Stimulated activated CD4-positive, alpha-beta T cell treated with anti-CD3 and anti-CD28 coated beads, Interleukin-12 subunit alpha, Interleukin-12 subunit beta, amount 100 ng/mL, for 24 hours (primary cell): ENCODE measurements around the gene ITCH.
"Not testable (repeated sequence)": the region's sequence is repeated elsewhere in the genome, so short reads cannot be mapped to it uniquely, and the experiment has no call there.

ENCODE experiments used
- DNase-seq, 2 experiments: peaks; one replicate each; pipeline ENCODE4 v3.0.0-alpha.2; 2020; ENCODE audit warnings: low read depth in 2 of 2

Gene ITCH

DNA sequence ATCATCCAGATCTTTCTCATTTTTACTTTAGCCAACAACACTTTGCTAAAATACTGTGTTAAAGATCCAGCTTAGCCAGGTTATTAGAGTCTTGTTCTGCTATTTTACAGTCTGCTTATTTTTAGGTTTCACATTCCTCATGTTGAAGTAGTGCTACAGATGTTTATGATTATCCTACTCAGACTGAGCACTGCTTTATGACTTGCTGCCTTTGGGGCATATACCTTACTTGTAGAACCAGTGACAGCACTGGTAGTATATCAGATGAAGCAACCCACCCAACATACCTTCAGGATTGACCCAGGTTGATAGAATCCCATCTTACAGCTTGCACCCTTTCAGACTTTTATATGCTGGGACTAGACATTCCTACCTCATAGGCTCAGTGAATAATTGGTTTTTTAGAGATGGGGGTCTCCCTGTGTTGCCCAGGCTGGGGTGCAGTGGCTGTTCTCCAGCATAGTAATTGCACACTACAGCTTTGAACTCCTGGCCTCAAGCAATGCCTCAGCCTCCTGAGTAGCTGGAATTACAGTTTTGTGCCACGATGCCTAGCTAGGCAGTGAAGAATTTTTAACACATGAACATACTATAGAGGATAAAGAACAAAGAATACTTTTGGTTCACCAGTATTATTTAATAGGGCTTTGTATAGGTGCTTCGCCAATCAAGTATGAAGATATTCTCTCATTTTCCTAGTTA, 89.4 kb downstream of the ITCH start:
- DNase-seq: no peak

DNA sequence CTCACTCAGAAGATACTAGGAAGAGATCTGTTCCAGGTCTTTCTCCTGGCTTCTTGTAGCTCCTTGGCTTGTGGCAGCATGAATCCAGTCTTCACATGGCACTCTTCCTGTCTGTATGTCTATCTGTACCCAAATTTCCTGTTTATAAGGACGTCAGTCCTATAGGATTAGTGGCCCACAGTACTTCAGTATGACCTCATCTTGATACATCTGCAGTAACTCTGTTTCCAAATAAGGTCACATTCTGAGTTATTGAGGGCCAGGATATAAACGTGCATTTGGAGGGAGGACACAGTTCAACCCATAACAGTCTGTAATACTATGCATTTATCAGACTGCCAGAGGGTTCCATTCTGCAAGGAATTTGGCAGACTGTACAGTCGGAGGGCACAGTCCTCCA, 95.6 kb downstream of the ITCH start:
- DNase-seq: no peak

- DNase-seq: no peak
Measured at GRCh38 chr20:34459209-34459897, 96.3 kb downstream of the ITCH start.

DNA sequence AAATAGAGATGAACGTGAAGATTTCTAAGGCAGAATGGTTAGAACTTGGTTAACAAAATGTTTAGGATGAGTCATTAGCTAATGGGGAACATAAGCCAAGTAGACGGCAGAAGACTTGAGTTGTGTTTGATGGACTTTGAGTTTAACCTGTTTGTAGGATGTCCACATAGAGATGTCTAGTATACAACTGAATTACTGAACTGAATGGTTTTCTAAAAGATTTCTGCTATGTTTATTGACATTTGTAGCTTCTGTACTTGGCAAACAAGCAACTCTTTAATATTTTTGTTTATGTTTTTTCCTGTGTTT, 98.7 kb downstream of the ITCH start:
- no peak for DNase-seq

- no peak for DNase-seq
Measured at GRCh38 chr20:34468951-34469350, 105.9 kb downstream of the ITCH start.

GRCh38 chr20:34472246-34472925, 109.3 kb downstream of the ITCH start:
- no peak for DNase-seq

DNA sequence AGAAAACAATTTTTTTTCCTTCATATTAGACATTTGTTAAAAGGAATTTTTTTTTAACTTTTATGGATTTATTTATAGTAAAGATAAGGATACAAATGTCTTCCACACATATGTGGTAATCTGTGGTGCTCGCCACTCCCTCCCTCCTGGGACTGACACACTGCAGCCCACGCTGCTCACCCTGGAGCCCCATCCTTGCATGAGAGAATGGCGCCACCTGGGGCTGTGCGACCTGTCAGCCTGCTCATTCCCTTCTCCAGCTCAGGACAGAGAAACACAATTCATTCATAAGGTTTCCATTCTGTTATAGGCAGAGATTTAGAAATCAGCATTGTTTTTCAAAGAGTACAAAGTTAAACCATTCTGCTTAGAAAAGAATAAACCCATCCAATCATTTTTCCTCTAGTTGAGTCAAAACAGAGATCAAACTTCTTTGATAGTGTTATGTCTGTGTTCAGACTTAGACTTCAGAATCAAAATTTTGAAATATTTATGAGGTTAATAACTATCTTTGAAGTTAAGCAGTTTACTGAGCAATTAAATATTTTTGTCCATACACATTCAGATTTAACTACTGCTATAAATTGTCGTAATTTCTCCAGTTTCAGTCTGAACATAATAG, 110.3 kb downstream of the ITCH start:
- no peak for DNase-seq

- peak in 1 of 2 experiments; percentile 25 for DNase-seq
Measured at GRCh38 chr20:34475979-34476736, 113.1 kb downstream of the ITCH start.

DNA sequence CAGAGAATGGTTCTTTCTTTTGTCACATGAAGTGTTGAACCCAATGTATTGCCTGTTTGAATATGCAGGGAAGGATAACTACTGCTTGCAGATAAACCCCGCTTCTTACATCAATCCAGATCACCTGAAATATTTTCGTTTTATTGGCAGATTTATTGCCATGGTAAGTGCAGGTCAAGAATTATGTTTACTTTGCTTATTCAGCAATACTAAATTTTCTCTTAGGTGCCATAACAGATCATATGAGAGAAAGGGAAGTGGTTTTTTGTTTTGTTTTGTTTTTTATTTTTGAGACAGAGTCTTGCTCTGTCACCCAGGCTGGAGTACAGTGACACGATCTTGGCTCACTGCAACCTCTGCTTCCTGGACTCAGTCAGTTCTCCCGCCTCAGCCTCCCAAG, 116.6 kb downstream of the ITCH start:
- DNase-seq: no peak

DNA sequence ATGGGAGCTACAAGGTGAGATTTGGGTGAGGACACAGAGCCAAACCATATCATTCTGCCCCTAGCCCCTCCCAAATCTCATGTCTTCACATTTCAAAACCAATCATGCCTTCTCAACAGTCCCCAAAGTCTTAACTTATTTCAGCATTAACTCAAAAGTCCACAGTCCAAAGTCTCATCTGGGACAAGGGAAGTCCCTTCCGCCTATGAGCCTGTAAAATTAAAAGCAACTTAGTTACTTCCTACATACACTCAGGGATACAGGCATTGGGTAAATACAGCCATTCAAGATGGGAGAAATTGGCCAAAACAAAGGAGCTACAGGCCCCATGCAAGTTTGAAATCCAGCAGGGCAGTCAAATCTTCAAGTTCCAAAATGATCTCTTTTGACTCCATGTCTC, 119.1 kb downstream of the ITCH start:
- not testable (repeated sequence) for DNase-seq

DNA sequence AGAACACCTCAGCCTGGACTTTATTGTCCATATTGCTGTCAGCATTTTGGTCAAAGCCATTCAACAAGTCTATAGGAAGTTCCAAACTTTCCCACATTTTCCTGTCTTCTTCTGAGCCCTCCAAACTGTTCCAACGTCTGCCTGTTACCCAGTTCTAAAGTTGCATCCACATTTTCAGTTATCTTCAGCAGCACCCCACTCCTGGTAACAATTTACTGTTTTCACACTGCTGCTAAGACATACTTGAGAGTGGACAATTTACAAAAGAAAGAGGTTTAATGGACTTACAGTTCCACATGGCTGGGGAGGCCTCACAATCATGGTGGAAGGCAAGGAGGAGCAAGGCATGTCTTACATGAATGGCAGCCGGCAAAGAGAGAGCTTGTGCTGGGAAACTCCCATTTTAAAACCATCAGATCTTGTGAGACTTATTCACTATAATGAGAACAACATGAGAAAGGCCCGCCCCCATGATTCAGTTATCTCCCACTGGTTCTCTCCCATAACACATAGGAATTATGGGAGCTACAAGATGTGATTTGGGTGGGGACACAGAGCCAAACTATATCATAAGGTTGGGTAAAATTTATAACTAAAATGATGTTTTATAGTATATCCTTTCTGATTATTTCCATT, 120.6 kb downstream of the ITCH start:
- not testable (repeated sequence) for DNase-seq

GRCh38 chr20:34485068-34485634, 122.1 kb downstream of the ITCH start:
- no peak for DNase-seq

- DNase-seq: no peak
Measured at GRCh38 chr20:34491226-34491931, 128.3 kb downstream of the ITCH start.

DNA sequence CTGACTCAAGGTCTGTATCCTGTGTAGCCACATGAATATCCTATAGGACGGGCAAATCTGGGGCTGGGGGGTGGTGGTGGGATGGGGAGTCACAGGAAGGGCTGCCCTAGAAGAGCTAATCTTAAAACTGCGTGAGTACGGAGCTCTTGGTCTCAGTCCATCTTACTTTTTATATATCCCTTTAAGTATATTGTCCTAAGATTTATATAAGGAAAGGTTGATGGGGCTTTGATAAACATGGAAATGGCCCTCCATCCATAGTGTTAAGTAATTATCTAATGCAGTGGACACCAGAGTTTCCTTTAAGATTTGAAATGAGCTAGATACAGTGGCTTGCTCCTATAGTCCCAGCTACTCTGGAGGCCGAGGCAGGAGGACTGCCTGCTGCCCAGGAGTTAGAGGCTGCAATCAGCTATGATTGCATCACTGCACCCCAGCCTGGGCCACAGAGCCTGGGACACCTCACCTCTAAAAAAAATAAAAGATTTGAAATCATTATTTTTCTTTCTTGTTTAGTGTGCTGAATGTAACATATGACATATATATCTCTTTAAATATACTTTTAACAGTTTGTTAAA, 128.9 kb downstream of the ITCH start:
- no peak for DNase-seq

DNA sequence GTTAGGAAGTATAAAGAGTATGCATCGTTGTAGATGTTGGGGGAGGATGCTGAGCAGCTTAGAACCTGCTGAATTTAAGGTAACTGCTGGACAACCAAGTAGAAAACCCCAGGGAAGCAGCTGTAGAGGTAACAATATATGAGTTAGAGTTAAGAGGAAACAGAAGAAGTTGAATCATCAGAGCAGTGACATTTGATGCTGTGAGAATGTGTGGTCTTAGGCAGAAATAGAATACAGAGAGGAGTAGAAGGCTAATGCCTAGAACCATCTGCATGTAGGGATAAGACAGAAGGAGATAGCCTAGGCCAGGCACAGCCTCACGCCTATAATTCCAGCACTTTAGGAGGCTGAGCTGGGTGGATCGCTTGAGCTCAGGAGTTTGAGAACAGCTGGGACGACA, 130.6 kb downstream of the ITCH start:
- DNase-seq: no peak

DNA sequence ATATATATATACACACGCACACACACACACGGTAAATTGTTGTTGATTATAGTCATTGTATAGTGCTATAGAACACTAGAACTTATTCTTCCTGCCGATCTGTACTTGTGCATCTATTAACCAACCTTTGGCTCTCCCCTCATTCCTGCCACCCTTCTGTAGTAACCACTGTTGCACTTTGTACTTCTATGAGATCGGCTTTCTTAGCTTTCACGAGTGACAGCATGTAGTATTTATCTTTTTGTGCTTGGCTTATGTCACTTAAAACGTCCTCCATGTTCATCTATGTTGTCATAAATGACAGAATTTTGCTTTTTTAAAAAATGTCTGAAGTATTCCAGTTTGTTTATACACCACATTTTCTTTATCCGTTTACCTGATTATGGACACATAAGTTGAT, 132.2 kb downstream of the ITCH start:
- no peak for DNase-seq

DNA sequence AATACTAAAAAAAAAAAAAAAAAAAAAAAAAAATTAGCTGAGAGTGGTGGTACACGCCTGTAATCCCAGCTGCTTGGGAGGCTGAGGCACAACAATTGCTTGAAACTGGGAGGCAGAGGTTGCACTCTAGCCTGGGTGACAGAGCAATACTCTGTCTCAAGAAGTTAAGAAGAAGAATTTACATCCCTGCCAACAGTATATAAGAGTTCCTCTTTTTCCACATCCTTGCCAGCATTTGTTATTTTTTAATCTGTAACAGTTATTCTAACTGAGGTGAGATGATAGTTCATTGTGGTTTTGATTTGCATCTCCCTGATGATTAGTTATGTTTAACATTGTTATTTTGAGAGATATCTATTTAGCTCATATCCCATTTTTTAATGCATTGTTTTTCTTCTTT, 132.8 kb downstream of the ITCH start:
- DNase-seq: no peak

- not testable (repeated sequence) for DNase-seq
Measured at GRCh38 chr20:34497596-34497995, 134.5 kb downstream of the ITCH start.

- DNase-seq: no peak
Measured at GRCh38 chr20:34500823-34501222, 137.8 kb downstream of the ITCH start.

DNA sequence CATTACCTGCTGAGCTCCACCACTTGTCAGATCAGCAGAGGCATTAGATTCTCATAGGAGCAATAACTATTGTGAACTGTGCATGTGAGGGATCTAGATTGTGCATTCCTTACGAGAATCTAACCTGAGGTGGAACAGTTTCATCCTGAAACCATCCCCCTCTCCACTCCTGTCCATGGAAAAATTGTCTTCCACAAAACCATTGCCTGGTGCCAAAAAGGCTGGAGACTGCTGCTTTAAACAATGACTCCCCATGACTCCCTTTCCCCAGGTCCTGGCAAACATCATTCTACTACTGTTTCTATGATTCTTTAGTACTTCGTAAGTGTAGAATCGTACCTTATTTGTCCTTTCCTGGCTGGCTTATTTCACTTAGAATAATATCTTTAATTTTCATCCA, 143.4 kb downstream of the ITCH start:
- DNase-seq: no peak
